Glutamatergic neuron (in vitro differentiated cells): Measurements from ENCODE around the gene MKI67. TPM values are rescaled to one million over a fixed set of nuclear protein-coding genes. Genes with fewer than 3 reads are reported as not detected.
A peak's percentile ranks its signal among the peaks of the same experiment; 100 is the strongest.

ENCODE experiments used
- DNase-seq: peaks from one replicate; pipeline ENCODE4 v3.0.0; 2022
- H3K27ac Mint-ChIP-seq: one replicate; pipeline ENCODE4 v1.8.0; 2020; ENCODE audit warnings: mild to moderate bottlenecking, mixed read lengths, inconsistent platforms; ENCODE audit not compliant: unreplicated experiment
- H3K27me3 Mint-ChIP-seq: one replicate; pipeline ENCODE4 v1.8.0; 2020; ENCODE audit warnings: mild to moderate bottlenecking, moderate library complexity, mixed read lengths, inconsistent platforms; ENCODE audit not compliant: unreplicated experiment
- H3K36me3 Mint-ChIP-seq: one replicate; pipeline ENCODE4 v1.8.0; 2020; ENCODE audit warnings: mild to moderate bottlenecking, mixed read lengths, inconsistent platforms; ENCODE audit not compliant: unreplicated experiment
- H3K4me1 Mint-ChIP-seq: one replicate; pipeline ENCODE4 v1.8.0; 2020; ENCODE audit warnings: mild to moderate bottlenecking, low read depth, mixed read lengths, inconsistent platforms; ENCODE audit not compliant: unreplicated experiment
- H3K4me3 Mint-ChIP-seq: one replicate; pipeline ENCODE4 v1.8.0; 2020; ENCODE audit warnings: mild to moderate bottlenecking, mixed read lengths, inconsistent platforms; ENCODE audit not compliant: unreplicated experiment
- H3K9me3 Mint-ChIP-seq: one replicate; pipeline ENCODE4 v1.8.0; 2020; ENCODE audit warnings: mild to moderate bottlenecking, moderate library complexity, mixed read lengths, inconsistent platforms; ENCODE audit not compliant: unreplicated experiment
- long read RNA-seq: library from polyadenylated mRNA; unstranded; transcript quantifications from one replicate; pipeline ENCODE4 v2.0.0, GENCODE V29; 2020; ENCODE audit not compliant: unreplicated experiment
- total RNA-seq: library from RNA; stranded (reverse); fragmentation: NEBNext Ultra II Directional; extraction: Animal tissue kit (Norgen Biotek cat#: 25700); gene quantifications from one replicate; pipeline ENCODE4 v1.2.1, GENCODE V29; 2021; ENCODE audit not compliant: unreplicated experiment
- TF ChIP-seq, protein P1 (sequence below): fragments of 200-600 bp; sonication (generic); IDR thresholded peaks from one replicate; pipeline ENCODE4 v1.5.0; 2021; ENCODE audit not compliant: partially characterized antibody, unreplicated experiment

The MKI67 gene, protein sequence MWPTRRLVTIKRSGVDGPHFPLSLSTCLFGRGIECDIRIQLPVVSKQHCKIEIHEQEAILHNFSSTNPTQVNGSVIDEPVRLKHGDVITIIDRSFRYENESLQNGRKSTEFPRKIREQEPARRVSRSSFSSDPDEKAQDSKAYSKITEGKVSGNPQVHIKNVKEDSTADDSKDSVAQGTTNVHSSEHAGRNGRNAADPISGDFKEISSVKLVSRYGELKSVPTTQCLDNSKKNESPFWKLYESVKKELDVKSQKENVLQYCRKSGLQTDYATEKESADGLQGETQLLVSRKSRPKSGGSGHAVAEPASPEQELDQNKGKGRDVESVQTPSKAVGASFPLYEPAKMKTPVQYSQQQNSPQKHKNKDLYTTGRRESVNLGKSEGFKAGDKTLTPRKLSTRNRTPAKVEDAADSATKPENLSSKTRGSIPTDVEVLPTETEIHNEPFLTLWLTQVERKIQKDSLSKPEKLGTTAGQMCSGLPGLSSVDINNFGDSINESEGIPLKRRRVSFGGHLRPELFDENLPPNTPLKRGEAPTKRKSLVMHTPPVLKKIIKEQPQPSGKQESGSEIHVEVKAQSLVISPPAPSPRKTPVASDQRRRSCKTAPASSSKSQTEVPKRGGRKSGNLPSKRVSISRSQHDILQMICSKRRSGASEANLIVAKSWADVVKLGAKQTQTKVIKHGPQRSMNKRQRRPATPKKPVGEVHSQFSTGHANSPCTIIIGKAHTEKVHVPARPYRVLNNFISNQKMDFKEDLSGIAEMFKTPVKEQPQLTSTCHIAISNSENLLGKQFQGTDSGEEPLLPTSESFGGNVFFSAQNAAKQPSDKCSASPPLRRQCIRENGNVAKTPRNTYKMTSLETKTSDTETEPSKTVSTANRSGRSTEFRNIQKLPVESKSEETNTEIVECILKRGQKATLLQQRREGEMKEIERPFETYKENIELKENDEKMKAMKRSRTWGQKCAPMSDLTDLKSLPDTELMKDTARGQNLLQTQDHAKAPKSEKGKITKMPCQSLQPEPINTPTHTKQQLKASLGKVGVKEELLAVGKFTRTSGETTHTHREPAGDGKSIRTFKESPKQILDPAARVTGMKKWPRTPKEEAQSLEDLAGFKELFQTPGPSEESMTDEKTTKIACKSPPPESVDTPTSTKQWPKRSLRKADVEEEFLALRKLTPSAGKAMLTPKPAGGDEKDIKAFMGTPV (N-terminal part only)
- 14.7 TPM for total RNA-seq
- long read RNA-seq, partial matches to known transcripts, result 5 of 5 reads
- long read RNA-seq, other reads (novel, unspliced or antisense), result 0 of 5 reads

DNA sequence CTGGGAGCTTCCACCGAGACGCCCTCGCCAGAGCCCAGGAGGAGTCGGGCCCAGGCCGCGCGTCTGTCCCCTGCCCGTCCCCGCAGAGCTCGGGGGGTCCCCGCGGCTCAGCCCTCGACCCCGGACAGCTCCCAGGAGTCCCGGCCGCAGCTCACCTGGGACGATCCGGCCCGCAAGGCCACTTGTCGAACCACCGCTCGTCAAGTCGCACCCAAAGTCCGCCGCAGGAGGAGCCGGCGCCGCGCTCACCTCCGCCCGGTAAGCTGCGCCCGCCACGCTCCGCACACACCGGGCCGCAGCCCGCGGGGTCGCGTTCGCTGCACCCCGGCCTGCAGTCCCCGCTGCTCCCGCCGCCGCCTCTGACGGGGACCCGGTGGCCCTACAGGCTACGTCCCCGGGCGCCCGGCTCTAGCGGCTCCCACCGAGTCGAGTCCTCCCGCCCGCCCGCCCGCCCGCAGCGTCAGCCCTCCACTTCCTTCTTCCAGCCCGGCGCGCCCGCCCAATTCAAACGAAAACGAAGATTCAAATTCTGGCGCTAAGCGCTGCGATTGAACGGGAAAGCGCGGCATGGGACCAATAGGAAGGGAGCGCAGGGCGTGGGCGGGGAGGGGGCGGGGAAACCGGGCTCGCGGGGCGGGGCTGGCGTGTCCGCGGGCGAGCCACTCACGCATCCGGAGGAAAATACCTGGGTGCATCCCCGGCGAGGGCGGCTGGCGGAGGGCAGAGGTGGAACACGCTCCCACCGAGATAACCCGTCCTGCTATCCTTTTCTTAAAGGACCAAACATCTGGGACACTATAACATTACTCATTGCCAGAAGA is at the start of gene MKI67:
TSS of gene MKI67 (minus strand) at position 480 of the 821 bp plus-strand sequence. CDS start 756 bp downstream, outside the sequence.
- TF ChIP-seq, protein P1, sequence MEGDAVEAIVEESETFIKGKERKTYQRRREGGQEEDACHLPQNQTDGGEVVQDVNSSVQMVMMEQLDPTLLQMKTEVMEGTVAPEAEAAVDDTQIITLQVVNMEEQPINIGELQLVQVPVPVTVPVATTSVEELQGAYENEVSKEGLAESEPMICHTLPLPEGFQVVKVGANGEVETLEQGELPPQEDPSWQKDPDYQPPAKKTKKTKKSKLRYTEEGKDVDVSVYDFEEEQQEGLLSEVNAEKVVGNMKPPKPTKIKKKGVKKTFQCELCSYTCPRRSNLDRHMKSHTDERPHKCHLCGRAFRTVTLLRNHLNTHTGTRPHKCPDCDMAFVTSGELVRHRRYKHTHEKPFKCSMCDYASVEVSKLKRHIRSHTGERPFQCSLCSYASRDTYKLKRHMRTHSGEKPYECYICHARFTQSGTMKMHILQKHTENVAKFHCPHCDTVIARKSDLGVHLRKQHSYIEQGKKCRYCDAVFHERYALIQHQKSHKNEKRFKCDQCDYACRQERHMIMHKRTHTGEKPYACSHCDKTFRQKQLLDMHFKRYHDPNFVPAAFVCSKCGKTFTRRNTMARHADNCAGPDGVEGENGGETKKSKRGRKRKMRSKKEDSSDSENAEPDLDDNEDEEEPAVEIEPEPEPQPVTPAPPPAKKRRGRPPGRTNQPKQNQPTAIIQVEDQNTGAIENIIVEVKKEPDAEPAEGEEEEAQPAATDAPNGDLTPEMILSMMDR, result no peak
- no peak within 1 kb of the TSS for H3K27ac Mint-ChIP-seq
- DNase-seq, result peak; percentile 90
- H3K4me3 Mint-ChIP-seq, result peak within 1 kb of the TSS; percentile 89
- H3K27me3 Mint-ChIP-seq, result peaks cover 8% of the 10 kb centered on the region
- H3K36me3 Mint-ChIP-seq, result no peaks in the 10 kb centered on the region
- peaks cover 4% of the 10 kb centered on the region for H3K9me3 Mint-ChIP-seq
- peaks cover 19% of the 10 kb centered on the region for H3K4me1 Mint-ChIP-seq

DNA sequence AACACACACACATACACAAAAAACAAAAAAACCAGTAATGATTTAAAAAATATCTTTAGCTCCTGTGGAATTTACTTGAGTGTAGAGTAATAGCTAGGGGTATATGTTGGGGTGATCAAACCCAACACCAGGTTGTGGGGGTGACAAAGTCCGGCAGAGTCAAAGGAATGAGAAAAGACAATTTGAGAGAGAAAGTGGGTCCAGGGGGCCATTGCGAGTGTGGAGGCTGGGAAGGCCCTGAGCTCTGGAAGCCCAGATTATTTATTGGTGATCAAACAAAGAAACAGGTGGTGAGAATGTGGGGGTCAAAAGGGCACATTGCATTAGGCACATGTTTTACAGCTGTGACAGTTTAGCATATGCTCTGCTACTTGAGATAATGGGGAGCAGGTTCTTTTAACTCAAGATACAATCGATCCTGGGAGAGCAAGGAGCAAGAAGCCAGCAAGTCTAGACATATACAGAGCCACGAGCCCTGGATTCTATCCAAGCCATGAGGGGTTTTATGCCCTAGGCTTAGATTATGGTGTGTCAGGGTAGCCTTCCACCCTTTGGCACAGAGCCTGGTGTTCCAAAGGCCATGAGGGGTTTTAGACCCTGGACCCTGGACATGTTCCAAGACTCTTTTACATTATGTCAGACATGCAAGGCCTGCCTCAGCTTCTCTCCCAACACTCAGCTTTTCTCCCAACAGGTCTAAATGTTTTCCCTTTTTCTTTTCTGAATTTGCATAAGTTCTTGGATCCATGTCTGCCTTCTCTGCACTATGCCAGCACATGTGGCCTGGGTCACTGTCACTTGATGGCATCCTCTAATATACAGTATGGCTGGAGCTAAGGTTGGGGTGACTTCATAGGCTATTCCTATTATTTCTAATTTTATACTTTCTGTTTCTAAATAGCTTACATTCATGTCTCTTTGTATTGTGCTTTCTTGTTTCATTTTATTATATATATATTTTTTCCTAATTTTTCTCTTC is 48.6 kb upstream of the MKI67 start:
- Mint-ChIP-seq H3K36me3 (peaks cover 5% of the 10 kb centered on the region), H3K27me3 (peaks cover 5% of the 10 kb centered on the region), H3K27ac (no peak overlapping the region), H3K4me3 (no peak overlapping the region), H3K9me3 (peaks cover 10% of the 10 kb centered on the region), H3K4me1 (no peaks in the 10 kb centered on the region)
- TF ChIP-seq, protein P1, result no peak
- DNase-seq, result peak; percentile 25

DNA sequence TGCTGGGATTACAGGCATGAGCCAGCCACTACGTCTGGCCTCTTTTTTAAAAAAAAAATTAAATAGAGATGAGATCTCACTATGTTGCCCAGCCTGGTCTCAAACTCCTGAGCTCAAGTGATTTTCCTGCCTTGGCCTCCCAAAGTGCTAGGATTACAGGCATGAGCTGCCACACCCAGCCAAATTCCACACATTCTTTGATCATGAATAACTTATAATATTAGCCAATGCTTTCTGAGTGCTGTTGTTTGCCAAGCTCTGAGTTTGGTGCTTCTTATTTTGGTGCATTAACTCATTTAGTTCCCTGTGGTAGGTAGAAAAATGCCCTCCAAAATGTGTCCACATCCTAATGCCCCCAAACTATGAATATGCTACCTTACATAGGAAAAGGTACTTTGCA is 47.2 kb upstream of the MKI67 start:
- Mint-ChIP-seq H3K4me3 (no peak overlapping the region), H3K4me1 (no peaks in the 10 kb centered on the region), H3K36me3 (peaks cover 5% of the 10 kb centered on the region), H3K9me3 (peaks cover 10% of the 10 kb centered on the region), H3K27me3 (peaks cover 8% of the 10 kb centered on the region), H3K27ac (no peak overlapping the region)
- TF ChIP-seq, protein P1, result no peak
- DNase-seq, result no peak

DNA sequence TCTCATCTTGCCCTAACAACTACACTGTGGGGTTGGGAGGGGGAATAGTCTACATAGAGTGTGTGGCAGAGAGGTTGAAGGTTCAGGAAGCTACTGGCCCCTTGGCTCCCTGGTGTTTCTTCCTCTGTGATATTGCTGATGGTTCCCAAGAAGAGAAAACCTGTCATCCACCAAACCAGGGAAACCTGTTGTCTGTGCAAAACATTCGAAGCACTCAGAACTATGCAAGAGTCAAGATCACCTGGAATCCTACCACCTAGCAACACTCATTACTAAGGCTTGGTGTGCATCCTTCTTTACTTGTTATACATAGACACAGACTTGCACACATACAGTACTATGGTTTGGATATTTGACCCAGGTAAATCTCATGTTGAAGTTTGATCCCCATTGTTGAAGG is 46.5 kb upstream of the MKI67 start:
- no peak overlapping the region for H3K4me3 Mint-ChIP-seq
- peaks cover 10% of the 10 kb centered on the region for H3K9me3 Mint-ChIP-seq
- H3K4me1 Mint-ChIP-seq, result no peaks in the 10 kb centered on the region

More for the DNA sequence above, 46.5 kb upstream of the MKI67 start:
- no peak for DNase-seq
- no peak overlapping the region for H3K27ac Mint-ChIP-seq
- peaks cover 5% of the 10 kb centered on the region for H3K36me3 Mint-ChIP-seq
- TF ChIP-seq, protein P1, result no peak
- peaks cover 8% of the 10 kb centered on the region for H3K27me3 Mint-ChIP-seq
